Smooth muscle cell (in vitro differentiated cells): ENCODE results near the gene FAAH. TPM values are rescaled to one million over a fixed set of nuclear protein-coding genes. Genes with fewer than 3 reads are reported as not detected.

ENCODE experiments used
- DNase-seq: peaks from one replicate; lab custom pipeline; 2025; ENCODE audit not compliant: unreplicated experiment; lab: John Stamatoyannopoulos, UW
- H2AFZ ChIP-seq: fragments of 200-600 bp; sonication (generic); 2 replicates; pipeline ENCODE4 v1.6.0; 2016; ENCODE audit warnings: antibody characterized with exemption, low read depth, mild to moderate bottlenecking
- H3F3A ChIP-seq: fragments of 200-600 bp; sonication (generic); 2 replicates; pipeline ENCODE4 v1.6.0; 2017; ENCODE audit warnings: antibody characterized with exemption, low read depth
- H3K27ac ChIP-seq: fragments of 200-600 bp; sonication (generic); 2 replicates; pipeline ENCODE4 v1.5.1; 2016; ENCODE audit warnings: low read depth, mild to moderate bottlenecking
- H3K27me3 ChIP-seq: fragments of 200-600 bp; sonication (generic); 2 replicates; pipeline ENCODE4 v1.6.1; 2016; ENCODE audit warnings: low read depth, mild to moderate bottlenecking
- H3K36me3 ChIP-seq: fragments of 200-600 bp; sonication (generic); 2 replicates; pipeline ENCODE4 v1.5.1; 2016; ENCODE audit warnings: low read depth
- H3K4me1 ChIP-seq: fragments of 200-600 bp; sonication (generic); 2 replicates; pipeline ENCODE4 v1.5.1; 2016; ENCODE audit warnings: low read depth
- H3K4me2 ChIP-seq: fragments of 200-600 bp; sonication (generic); 2 replicates; pipeline ENCODE4 v1.6.0; 2016; ENCODE audit warnings: mild to moderate bottlenecking
- H3K4me3 ChIP-seq: fragments of 200-600 bp; sonication (generic); 2 replicates; pipeline ENCODE4 v1.5.1; 2016; ENCODE audit warnings: mild to moderate bottlenecking
- H3K79me2 ChIP-seq: fragments of 200-600 bp; sonication (generic); 2 replicates; pipeline ENCODE4 v1.6.0; 2016; ENCODE audit warnings: low read depth, mild to moderate bottlenecking
- H3K9ac ChIP-seq: fragments of 200-600 bp; sonication (generic); 2 replicates; pipeline ENCODE4 v1.6.0; 2016; ENCODE audit warnings: low read depth
- H3K9me3 ChIP-seq: fragments of 200-600 bp; sonication (generic); replicated peaks from 2 replicates; pipeline ENCODE4 v1.5.1; 2016; ENCODE audit warnings: low read depth
- H4K20me1 ChIP-seq: fragments of 200-600 bp; sonication (generic); 2 replicates; pipeline ENCODE4 v1.6.0; 2016; ENCODE audit warnings: low read depth
- CTCF ChIP-seq: fragments of 200-600 bp; sonication (generic); IDR thresholded peaks from 2 replicates; pipeline ENCODE4 v1.5.1; 2017; ENCODE audit warnings: borderline replicate concordance, mild to moderate bottlenecking, antibody characterized with exemption; ENCODE audit not compliant: insufficient read depth, poor library complexity, severe bottlenecking
- WGBS: methylation state at CpG from one replicate; pipeline ENCODE4 v1.1.7; 2016; ENCODE audit warnings: low lambda C conversion rate; 5-methylcytosine and 5-hydroxymethylcytosine counted together
- polyA plus RNA-seq: library from polyadenylated mRNA; unstranded; fragments of >200 nt; fragmentation: Nextera tagmentation; extraction: Ambion mirVana; gene quantifications from 2 replicates; pipeline ENCODE4 v1.2.1, GENCODE V29; 2016
- total RNA-seq: library from RNA; depleted of rRNA; stranded (reverse); fragments of >200 nt; gene quantifications from 2 replicates; pipeline ENCODE4 v1.2.3, GENCODE V29; 2014

The FAAH gene
- total and polyA plus RNA-seq, 2 experiments from 2014 or later: 5.7 to 11.1 TPM

- Histone ChIP-seq H3K36me3 (no peaks in the 10 kb centered on the region), H3K4me2 (no peak overlapping the region), H3K4me3 (no peak overlapping the region), H4K20me1 (no peaks in the 10 kb centered on the region), H3F3A (peaks cover 3% of the 10 kb centered on the region), H3K9ac (no peak overlapping the region), H3K4me1 (peaks cover 27% of the 10 kb centered on the region), H3K79me2 (no peaks in the 10 kb centered on the region), H3K27me3 (peaks cover 58% of the 10 kb centered on the region), H3K9me3 (no peaks in the 10 kb centered on the region), H3K27ac (no peak overlapping the region), H2AFZ (no peak overlapping the region)
- WGBS: 28% methylated on average over 5 of the region's 5 CpGs
- no peak for DNase-seq
- TF ChIP-seq CTCF: no peak
Observed at GRCh38 chr1:46461809-46462448, 67.8 kb downstream of the FAAH start.

Other genes starting within 250 kb of the FAAH start
- gene TSPAN1, start 219.2 kb upstream of the FAAH start, total RNA-seq: 1.7 and 10.8 TPM in 2 replicates
- 2.4 and 8.0 TPM in 2 replicates for gene TSPAN1, start 219.2 kb upstream of the FAAH start, polyA plus RNA-seq
- not detected in 2 replicates for gene P3R3URF, start 217.8 kb upstream of the FAAH start, total RNA-seq
- not detected in 2 replicates for gene P3R3URF, start 217.8 kb upstream of the FAAH start, polyA plus RNA-seq
- 39.4 and 56.1 TPM in 2 replicates for gene POMGNT1, start 195.9 kb upstream of the FAAH start, total RNA-seq
- 72.4 and 91.0 TPM in 2 replicates for gene POMGNT1, start 195.9 kb upstream of the FAAH start, polyA plus RNA-seq
- 0.67 and 3.2 TPM in 2 replicates for gene LURAP1, start 191.0 kb upstream of the FAAH start, total RNA-seq
- gene LURAP1, start 191.0 kb upstream of the FAAH start, polyA plus RNA-seq: 0.85 and 1.4 TPM in 2 replicates
- gene RAD54L, start 146.6 kb upstream of the FAAH start, total RNA-seq: 1.7 and 4.9 TPM in 2 replicates
- gene RAD54L, start 146.6 kb upstream of the FAAH start, polyA plus RNA-seq: 5.6 and 7.1 TPM in 2 replicates
- gene LRRC41, start 90.7 kb upstream of the FAAH start, total RNA-seq: 91.5 and 105 TPM in 2 replicates
- 118 and 121 TPM in 2 replicates for gene LRRC41, start 90.7 kb upstream of the FAAH start, polyA plus RNA-seq
- 555 and 652 TPM in 2 replicates for gene UQCRH, start 90.6 kb upstream of the FAAH start, total RNA-seq
- 284 and 333 TPM in 2 replicates for gene UQCRH, start 90.6 kb upstream of the FAAH start, polyA plus RNA-seq
- gene NSUN4, start 53.5 kb upstream of the FAAH start, total RNA-seq: 12.5 and 14.1 TPM in 2 replicates
- 10.6 and 10.8 TPM in 2 replicates for gene NSUN4, start 53.5 kb upstream of the FAAH start, polyA plus RNA-seq
- gene DMBX1, start 95.5 kb downstream of the FAAH start, total RNA-seq: not detected in 2 replicates
- gene DMBX1, start 95.5 kb downstream of the FAAH start, polyA plus RNA-seq: not detected in 2 replicates
- not detected in 2 replicates for gene KNCN, start 157.3 kb downstream of the FAAH start, total RNA-seq
- not detected in 2 replicates for gene KNCN, start 157.3 kb downstream of the FAAH start, polyA plus RNA-seq
- 17.9 and 18.7 TPM in 2 replicates for gene MKNK1, start 210.0 kb downstream of the FAAH start, total RNA-seq
- gene MKNK1, start 210.0 kb downstream of the FAAH start, polyA plus RNA-seq: 11.7 and 17.2 TPM in 2 replicates
- 5.3 and 9.3 TPM in 2 replicates for gene MOB3C, start 222.5 kb downstream of the FAAH start, total RNA-seq
- 5.5 and 8.8 TPM in 2 replicates for gene MOB3C, start 222.5 kb downstream of the FAAH start, polyA plus RNA-seq